SKM-1 (cell line): ENCODE results near the gene TRAPPC5.
"Not testable (repeated sequence)": the region's sequence is repeated elsewhere in the genome, so short reads cannot be mapped to it uniquely, and the experiment has no call there.

Experiments used
- DNase-seq: peaks from one replicate; lab custom pipeline; 2025; ENCODE audit not compliant: unreplicated experiment; lab: John Stamatoyannopoulos, UW

TRAPPC5 gene

DNA sequence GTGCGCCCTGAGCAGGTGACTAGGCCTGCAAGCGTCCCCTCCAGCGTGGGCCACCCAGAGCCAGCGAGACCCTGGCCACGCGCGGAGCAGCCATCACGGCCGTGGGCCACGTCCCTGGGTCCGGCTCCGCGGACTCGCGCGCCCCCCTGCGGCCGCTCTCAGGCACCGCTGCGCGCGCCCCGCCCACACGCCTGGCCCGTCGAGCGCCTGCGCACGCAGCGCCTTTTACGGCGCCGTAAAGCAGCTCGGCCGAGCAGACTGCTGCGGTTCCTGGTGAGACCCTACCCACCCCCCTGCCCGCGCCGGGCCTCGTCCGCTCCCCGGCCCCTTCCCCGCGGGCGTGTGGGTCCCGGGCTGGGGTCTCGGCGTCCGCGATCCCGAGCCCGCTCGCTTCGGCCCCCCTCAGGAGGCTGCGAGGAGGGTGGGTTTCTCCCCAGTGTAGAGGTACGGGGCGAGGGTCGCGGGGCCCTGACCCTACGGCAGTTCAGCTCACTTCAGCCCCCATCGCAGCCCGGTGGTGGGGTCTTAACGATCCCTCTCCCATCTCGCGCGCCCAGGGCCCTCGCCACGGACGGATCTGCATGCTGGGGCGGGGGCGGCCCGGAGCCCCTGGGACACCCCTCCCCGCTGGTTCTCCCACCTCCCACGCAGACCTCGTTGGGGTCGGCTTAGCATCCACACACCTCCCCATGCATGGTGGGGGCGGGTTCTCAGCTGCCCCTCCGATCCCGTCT is at the start of gene TRAPPC5:
Gene TRAPPC5, plus strand, starts transcription at position 228 of the 734 bp plus-strand sequence. CDS start 1,421 bp downstream, outside the sequence.
- peak; percentile 61 for DNase-seq

DNA sequence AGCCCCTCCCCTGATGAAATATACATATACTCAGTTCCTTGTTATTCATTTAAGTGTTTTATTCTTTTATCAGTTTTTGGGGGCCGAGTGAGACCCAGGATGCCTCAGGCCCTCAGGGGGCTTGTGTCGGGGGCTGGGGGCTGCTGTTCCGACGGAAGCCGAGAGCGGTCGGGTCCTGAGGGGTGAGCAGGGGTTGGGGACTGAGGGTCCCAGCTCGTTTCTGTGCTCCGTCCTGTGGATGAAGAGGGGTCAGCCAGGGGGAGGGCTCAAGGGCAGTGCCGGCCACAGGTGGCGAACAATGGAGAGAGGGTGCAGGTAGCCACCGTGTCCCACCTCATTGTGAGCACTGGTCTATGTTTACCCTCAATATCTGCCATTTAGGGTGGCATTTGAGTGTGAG is 49.1 kb upstream of the TRAPPC5 start:
- DNase-seq: no peak

DNA sequence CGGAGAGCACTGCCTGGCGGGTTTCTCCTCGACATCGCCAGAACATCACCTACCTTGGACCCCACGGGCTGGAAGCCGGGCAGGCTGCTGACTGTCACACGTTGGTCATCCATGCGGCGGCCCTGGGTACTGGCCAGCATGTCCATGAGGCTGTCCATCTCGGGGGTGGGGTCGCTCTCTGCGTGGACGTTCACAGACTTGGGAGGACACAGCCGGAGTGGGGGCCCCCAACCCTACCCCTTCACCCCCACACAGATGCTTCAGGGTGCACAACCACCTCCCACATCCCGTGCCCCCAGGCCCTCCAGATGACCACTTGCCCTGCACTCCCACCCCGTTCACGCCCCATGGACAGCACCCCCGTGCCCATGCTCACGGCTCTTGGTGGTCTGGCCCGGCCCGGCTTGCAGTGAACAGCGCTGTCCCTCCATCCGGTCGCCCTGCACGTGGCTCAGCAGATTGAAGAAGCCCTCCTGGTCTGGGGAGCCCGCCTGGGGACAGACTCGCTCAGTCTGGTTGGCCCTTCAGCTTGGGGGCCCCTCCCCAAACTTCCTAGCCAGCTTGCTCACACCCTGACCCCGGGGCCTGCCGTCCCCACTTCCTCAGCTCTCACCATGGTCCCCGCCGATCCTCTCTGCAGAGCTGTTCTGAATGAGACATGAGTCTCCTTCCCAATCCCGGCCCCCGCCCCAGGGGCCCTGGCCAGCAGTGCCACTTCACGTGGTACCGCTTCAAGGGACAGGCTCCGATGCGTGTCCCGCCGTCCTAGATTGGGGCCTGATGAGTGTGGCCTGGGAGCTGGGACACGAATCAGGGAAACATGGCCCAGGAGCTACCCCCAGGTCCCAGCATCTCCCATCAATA is 48.1 kb upstream of the TRAPPC5 start:
- no peak for DNase-seq

DNA sequence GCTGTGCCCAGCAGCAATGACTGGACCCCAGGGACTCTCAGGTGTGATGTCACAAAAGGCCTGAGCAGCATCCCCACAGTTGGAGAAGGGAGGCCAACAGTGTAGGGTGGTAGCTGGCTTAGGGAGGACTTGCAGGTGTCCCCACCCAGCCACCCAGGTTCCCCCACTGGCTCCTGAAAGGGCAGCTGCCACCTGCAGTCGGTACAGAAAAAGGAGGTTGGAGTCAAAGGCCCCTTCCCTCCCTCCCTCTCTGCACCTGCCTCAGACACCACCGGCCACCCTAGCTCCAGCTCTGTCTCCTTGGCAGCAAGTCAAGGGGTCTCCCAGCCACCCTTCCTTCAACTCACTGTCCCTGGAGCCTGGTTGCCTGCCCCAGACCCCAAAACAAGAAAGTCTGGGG is 46.9 kb upstream of the TRAPPC5 start, which contains the start of gene PCP2:
Gene PCP2, minus strand, starts transcription at position 22 of the 400 bp plus-strand sequence. CDS start 262 bp downstream, outside the sequence.
- no peak for DNase-seq

DNA sequence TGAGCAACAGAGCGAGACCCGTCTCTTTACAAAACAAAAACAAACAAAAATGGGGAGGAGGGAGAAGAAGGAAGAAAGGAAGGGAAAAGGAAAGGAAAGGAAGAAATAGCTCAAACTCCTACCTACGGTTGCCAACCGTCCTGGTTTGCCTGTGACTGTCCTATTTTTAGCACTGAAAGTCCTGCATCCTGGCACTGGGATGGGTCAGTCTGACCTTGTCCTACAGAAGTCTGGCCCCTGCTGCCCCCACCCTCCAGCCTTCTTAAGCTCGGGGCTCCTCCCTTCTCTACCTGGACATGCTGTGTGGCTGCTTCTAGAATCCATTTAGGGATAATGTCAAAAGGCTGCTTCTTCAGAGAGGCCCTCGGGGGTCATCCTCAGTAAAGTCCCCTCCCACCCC is 45.0 kb upstream of the TRAPPC5 start:
- no peak for DNase-seq

DNA sequence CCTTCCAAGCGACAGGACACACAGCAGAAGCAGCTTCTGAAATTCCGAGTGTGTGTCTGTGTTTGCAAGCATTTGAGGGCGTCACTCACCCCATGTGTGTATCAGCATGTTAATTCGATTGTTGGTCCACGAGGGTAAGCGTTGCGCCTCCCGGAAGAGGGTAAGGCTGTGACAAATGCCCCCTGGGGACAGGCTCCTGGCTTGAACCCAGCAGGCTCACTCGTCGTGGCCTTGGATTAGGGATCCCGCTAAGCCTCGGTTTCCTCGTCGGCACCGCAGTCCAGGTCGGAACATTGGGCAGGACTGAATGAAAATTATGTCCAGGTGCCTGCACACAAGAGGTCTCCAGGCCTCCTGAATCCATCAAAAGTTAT is 44.3 kb upstream of the TRAPPC5 start:
- DNase-seq: no peak

DNA sequence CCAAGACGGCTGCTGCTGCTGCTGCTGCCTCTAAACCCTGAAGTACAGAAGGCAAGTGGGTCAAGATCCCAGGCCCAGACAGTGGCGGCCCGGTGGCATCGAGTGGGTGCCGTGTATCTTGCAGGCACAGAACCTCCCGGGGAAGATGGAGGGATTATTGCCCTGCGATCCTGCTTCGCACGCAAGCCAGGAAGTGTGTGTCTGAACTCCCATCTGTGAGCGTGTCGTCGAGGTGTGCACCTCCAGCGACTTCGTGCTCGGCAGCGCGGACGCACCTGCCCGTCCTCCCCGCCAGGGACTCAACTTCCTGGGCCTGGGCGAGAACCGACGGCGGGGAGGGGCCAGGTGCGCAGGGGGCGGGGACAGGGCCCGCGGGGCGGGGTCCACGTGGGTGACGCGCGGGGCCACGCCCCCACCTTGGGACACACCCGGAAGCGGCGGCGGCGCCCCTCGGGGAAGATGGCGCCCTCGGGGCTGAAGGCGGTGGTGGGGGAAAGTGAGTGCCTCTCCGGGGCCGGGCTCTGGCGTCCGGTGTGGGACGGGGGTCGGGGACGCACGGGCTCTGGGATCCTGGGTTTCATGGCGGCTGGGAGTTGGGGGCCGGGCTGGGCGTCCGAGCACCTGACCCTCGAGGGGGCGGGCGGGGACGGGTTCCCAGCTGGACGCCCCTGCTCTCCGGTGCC is 43.8 kb upstream of the TRAPPC5 start, which contains the start of gene STXBP2:
Gene STXBP2, plus strand, starts transcription at position 420 of the 683 bp plus-strand sequence. Its CDS starts 40 bp downstream, at position 460.
- DNase-seq: peak; percentile 39

DNA sequence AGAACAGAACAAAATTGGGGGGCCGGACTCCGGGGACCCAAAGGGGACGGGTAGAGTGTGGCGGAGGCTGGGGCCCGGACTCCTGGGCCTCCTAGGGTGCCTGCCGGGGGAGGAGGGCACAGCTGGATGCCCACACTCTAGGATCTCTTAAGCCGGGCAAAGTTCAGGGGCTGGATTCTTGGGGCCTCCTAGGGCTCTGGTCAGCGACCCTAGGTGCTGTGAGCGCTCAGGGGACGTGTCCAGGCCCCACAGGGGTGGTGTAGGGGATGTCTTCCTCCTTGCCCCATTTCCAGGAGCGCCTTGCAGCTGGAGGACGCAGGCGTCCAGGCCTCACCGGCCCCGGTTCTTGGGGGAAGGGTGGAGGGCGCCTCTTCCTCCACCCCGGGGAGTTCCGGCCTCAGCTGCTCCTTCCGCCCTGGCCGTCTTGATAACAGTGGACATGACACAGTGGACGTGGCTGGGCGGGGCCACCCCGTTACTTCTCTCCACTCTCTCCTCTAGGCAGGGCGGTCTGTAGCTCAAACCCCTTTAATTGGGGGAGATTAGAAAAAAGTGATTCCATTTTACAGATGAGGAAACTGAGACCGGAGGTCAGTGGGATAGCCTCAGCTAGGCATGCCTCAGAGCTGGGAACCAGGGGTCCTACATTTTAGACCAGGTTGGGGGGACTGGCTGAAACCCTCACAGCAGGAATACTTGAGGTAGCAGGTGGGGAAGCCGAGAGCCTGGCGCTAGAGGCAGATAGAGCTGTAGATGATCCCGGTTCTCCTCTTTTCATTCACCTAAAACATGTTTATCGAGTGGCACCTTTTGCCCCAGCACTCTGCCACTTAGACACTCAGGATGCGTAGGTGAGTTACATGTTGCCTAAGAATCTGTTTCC is 43.0 kb upstream of the TRAPPC5 start:
- DNase-seq: no peak

DNA sequence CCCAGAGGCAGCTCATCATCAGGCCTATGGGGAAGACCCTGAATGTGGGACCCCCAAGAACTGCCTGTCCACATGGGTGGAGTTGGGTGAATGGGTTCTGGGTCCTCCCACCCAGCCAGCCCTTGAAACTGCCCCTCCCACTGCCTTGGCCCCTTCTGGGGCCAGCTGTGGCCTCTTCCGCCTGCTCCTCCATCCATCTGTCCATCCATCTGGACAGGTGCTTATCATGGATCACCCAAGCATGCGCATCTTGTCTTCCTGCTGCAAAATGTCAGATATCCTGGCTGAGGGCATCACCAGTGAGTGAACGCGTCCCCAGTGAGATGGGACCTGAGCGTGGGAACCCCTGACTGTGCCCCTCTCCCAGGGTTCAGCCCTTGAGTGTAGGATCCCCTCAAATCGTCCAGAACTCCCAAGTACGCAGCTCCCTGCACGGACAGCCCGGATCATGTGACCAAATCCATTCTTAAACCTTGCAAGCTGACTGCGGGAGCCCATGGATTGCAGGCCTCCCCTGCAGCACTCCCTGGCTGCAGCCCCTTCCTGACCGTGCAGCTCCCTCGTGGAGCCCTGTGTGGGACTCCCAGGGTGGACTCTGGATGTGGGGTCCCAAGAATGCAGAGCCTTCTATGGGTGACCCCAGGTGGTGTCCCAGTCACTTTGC is 41.7 kb upstream of the TRAPPC5 start:
- no peak for DNase-seq

DNA sequence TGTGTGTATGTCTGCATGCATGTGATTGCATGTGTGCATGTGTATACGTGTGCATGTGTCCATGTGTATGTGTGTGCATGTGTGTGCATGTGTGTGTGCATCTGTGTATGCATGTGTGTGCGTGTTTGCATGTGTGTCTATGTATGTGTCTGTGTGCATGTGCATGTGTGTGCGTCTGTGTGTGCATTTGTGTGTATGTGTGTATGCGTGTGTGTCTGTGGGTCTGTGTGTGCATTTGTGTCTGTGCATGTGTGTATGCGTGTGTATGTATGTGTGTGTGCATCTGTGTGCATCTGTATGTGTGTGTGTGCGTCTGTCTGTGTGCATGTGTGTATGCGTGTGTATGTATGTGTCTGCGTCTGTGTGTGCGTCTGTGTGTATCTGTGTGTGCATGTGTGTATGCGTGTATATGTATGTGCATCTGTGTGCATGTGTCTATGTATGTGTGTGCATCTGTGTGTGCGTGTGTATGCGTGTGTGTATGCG is 40.7 kb upstream of the TRAPPC5 start:
- DNase-seq: no peak

DNA sequence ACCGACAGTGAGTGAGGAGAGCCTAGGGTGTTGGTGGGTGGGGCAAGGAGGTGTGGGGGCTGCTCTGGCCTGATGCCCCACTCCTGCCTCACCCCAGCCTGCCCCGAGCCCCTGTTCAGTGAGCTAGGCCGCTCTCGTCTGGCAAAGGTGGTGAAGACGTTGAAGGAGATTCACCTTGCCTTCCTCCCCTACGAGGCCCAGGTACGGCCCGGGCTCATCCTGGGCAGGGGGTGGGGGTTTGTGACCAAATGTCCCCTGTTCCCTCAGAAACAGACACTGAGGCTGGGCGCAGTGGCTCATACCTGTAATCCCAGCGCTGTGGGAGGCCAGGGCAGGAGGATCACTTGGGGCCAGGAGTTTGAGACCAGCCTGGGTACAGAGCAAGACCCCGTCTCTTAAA is 39.8 kb upstream of the TRAPPC5 start:
- DNase-seq: no peak

DNA sequence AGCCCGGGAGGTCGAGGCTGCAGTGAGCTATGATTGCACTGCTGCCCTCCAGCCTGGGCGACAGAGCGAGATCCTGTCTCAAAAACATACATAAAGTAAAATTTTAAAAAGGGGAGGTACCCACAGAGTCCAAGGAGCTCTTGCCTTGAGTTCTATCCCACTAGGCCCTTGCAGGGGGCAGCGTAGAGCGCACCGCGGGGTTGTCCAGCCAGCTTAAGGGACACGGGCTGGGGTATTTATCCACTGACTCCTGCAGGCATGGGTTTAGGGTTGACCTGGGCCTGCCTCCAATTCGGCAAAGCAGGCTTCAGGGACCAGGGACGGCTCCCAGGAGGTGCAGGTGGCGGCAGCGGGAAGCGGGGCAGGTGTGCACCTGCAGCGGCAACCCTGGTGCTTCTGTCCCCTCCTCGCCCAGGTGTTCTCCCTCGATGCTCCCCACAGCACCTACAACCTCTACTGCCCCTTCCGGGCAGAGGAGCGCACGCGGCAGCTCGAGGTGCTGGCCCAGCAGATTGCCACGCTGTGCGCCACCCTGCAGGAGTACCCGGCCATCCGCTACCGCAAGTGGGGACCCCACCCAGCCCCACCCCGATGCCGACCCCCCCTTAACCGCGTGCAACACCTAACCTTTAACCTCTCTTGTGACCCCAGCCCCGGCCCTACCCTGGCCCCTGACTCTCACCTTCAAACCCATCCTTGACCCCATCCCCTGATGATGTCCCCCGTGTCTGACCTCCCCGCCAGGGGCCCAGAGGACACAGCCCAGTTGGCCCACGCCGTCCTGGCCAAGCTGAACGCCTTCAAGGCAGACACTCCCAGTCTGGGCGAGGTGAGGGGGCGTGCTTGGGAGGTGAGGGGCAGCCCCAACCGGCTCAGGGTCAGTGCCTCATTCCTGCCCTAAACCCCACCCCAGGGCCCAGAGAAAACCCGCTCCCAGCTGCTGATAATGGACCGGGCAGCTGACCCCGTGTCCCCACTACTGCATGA is 39.0 kb upstream of the TRAPPC5 start:
- no peak for DNase-seq

DNA sequence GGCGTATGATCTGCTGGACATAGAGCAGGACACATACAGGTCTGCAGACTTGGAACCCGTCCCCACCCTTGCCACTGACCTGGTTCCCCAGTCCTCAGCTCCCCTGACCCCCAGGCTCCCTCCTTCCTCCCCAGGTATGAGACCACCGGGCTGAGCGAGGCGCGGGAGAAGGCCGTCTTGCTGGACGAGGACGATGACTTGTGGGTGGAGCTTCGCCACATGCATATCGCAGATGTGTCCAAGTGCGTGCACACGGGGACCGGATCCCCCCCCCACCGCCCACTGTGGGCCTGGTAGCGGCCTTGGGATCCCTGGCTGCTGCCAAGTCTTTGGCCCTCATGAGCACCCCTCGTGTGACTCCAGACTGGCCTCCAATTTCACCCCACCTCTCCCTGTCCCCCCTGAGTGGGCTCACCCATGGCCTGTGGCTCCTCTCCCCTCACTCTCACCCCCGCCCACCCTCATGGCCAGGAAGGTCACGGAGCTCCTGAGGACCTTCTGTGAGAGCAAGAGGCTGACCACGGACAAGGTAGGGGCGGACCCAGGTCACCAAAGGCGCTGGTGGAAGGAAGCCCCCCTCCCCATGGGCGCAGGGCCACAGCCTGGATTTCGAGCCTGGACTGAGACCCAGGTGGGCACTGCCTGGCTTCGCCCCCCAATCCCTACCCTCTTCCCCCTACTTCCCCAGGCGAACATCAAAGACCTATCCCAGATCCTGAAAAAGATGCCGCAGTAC is 38.2 kb upstream of the TRAPPC5 start:
- no peak for DNase-seq

DNA sequence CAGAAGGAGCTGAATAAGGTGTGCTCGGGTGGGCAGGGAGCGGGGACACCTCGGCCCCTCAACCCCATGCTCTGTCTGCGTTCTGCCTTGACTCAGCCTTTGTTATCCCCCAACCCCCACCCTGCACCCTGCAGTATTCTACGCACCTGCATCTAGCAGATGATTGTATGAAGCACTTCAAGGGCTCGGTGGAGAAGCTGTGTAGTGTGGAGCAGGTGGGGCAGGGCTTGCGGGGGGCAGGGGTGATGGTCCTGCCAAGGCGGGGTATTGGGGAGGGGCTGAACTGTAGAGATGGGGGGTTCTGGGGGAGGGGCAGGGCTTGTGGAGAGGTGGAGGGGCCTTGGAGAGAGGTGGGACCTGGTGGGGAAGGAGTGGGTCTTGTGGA is 37.6 kb upstream of the TRAPPC5 start:
- no peak for DNase-seq

DNA sequence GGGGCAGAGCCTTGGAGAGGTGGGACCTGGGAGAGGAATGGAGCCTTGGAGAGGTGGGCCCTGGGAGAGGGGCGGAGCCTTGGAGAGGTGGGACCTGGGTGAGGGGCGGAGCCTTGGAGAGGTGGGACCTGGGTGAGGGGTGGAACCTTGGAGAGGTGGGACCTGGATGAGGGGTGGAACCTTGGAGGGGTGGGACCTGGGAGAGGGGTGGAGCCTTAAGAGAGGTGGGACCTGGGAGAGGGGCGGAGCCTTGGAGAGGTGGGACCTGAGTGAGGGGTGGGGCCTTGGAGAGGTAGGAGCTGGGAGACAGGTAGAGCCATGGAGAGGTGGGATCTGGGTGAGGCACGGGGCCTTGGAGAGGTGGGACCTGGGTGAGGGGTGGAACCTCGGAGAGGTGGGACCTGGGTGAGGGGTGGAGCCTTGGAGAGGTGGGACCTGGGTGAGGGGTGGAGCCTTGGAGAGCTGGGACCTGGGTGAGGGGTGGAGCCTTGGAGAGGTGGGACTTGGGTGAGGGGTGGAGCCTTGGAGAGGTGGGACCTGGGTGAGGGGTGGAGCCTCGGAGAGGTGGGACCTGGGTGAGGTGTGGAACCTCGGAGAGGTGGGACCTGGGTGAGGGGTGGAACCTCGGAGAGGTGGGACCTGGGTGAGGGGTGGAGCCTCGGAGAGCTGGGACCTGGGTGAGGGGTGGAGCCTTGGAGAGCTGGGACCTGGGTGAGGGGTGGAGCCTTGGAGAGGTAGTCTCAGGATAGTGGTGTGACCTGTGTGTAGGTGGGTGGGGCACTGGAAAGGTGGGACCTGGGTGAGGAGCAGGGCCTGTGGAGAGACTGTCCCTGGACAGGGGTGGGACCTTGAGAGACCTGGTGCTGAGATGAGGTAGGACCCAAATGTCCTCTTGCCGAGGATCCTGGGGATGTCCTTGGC is 36.7 kb upstream of the TRAPPC5 start:
- not testable (repeated sequence) for DNase-seq

DNA sequence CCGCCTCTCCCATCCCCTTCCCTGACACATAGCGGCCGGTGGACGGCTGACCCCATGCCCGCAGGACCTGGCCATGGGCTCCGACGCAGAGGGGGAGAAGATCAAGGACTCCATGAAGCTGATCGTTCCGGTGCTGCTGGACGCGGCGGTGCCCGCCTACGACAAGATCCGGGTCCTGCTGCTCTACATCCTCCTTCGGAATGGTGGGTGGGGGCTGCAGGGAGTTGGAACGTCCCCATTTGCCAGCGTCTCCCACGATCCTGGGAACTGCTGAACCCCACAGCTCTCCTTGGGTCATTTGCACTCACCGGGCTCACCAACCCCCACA is 36.1 kb upstream of the TRAPPC5 start:
- no peak for DNase-seq

DNA sequence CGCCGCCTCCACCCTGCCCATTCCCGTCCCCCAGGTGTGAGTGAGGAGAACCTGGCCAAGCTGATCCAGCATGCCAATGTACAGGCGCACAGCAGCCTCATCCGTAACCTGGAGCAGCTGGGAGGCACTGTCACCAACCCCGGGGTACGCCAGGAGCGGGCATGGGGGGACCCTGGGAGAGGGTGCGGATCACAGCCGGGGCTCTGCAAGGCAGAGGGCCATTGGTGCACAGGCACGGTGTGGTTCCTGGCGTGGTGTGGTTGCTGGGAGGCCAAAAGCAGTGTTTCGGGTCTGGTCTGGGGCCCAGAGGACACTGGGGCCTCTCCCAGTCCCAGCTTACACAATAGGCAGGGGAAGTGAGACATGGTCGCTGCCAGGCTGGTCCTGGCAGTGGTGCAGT is 35.5 kb upstream of the TRAPPC5 start:
- peak; percentile 46 for DNase-seq
